H1 (cell line): ENCODE measurements around the gene TNS3. TPM values are rescaled to one million over a fixed set of nuclear protein-coding genes. Genes with fewer than 3 reads are reported as not detected.

Source experiments
- CTCF ChIA-PET: fragments of 300-600 bp; sonication (Branson Sonifier 250); formaldehyde crosslinking; loops from one replicate; lab custom pipeline; 2021; ENCODE audit not compliant: partially characterized antibody; lab: Charles Lee
- POLR2A ChIA-PET: fragments of 300-600 bp; sonication (Branson Sonifier 250); formaldehyde crosslinking; loops from one replicate; lab custom pipeline; 2021; ENCODE audit warnings: inconsistent platforms; ENCODE audit not compliant: partially characterized antibody; lab: Charles Lee
- DNase-seq, 2 experiments: peaks; one replicate each; pipeline versions ENCODE4 v3.0.0 to v3.0.0-alpha.2; 2010 to 2022; ENCODE audit warnings: low spot score in 2 of 2, low read depth in 1 of 2, mixed read lengths in 1 of 2
- FAIRE-seq: peaks from 2 replicates; lab custom pipeline; 2011; peaks lifted over from hg19 to GRCh38; lab: Jason Lieb, UNC
- H2AFZ ChIP-seq: 2 replicates; pipeline ENCODE4 v1.8.1; 2012; ENCODE audit warnings: low read length, inconsistent platforms
- H2AK5ac ChIP-seq: 2 replicates; pipeline ENCODE4 v1.6.1; 2013; ENCODE audit warnings: low read depth, low read length
- H2BK120ac ChIP-seq: replicated peaks from 2 replicates; pipeline ENCODE3; 2013; ENCODE audit warnings: low read depth, low read length, inconsistent platforms
- H2BK12ac ChIP-seq: 2 replicates; pipeline ENCODE4 v1.6.1; 2013; ENCODE audit warnings: low read depth, low read length
- H2BK15ac ChIP-seq: 2 replicates; pipeline ENCODE4 v1.6.1; 2013; ENCODE audit warnings: low read length
- H2BK20ac ChIP-seq: 2 replicates; pipeline ENCODE4 v1.6.1; 2013; ENCODE audit warnings: low read length
- H2BK5ac ChIP-seq: 2 replicates; pipeline ENCODE4 v1.6.1; 2013; ENCODE audit warnings: low read depth, low read length
- H3K14ac ChIP-seq: 2 replicates; pipeline ENCODE4 v1.6.1; 2013; ENCODE audit warnings: inconsistent platforms; ENCODE audit not compliant: insufficient read length
- H3K18ac ChIP-seq: 2 replicates; pipeline ENCODE4 v1.6.1; 2013; ENCODE audit warnings: low read length; ENCODE audit errors: extremely low read depth
- H3K23ac ChIP-seq: 2 replicates; pipeline ENCODE4 v1.6.1; 2013; ENCODE audit warnings: inconsistent platforms; ENCODE audit not compliant: insufficient read length
- H3K23me2 ChIP-seq: 2 replicates; pipeline ENCODE4 v1.6.1; 2013; ENCODE audit warnings: low read depth, low read length
- H3K27ac ChIP-seq: 2 replicates; pipeline ENCODE4 v1.6.1; 2011; ENCODE audit warnings: low read depth, low read length, inconsistent platforms
- H3K27me3 ChIP-seq, 4 experiments: replicated peaks in 1 of 4; 1 replicate in 1 of 4; 2 replicates in 3 of 4; pipeline versions ENCODE4 v1.6.1 to v1.8.1; 2011 to 2013; ENCODE audit warnings: low read length in 3 of 4, mild to moderate bottlenecking in 3 of 4, inconsistent platforms in 2 of 4, mixed read lengths in 2 of 4, moderate library complexity in 1 of 4; ENCODE audit not compliant: control insufficient read depth in 3 of 4, insufficient read depth in 3 of 4; ENCODE audit errors: extremely low read depth in 1 of 4
- H3K36me3 ChIP-seq, 4 experiments: 2 replicates each; pipeline versions ENCODE4 v1.6.1 to v1.8.1; 2011 to 2013; ENCODE audit warnings: mild to moderate bottlenecking in 4 of 4, low read length in 3 of 4, moderate library complexity in 2 of 4, control low read depth in 1 of 4, inconsistent platforms in 1 of 4; ENCODE audit not compliant: insufficient read depth in 4 of 4, control insufficient read depth in 2 of 4
- H3K4ac ChIP-seq: replicated peaks from 2 replicates; pipeline ENCODE3; 2013; ENCODE audit warnings: low read length, low read depth, mixed read lengths, inconsistent platforms; ENCODE audit not compliant: insufficient read length
- H3K4me1 ChIP-seq, 4 experiments: replicated peaks in 1 of 4; 1 replicate in 1 of 4; 2 replicates in 3 of 4; pipeline versions ENCODE4 v1.6.1 to v1.8.1; 2011 to 2013; ENCODE audit warnings: low read length in 3 of 4, inconsistent platforms in 2 of 4, mixed read lengths in 1 of 4; ENCODE audit not compliant: insufficient read depth in 4 of 4, control insufficient read depth in 3 of 4
- H3K4me2 ChIP-seq, 2 experiments: 2 replicates each; pipeline versions ENCODE4 v1.6.1 to v1.8.1; 2011 to 2013; ENCODE audit warnings: low read depth in 2 of 2, low read length in 2 of 2, control low read depth in 1 of 2, inconsistent platforms in 1 of 2, mild to moderate bottlenecking in 1 of 2; ENCODE audit not compliant: insufficient read depth in 1 of 2
- H3K4me3 ChIP-seq, 4 experiments: fragments of 200-600, 300-600 bp in 1 of 4; sonication (generic), shearing (Covaris generic), sonication (Bioruptor Twin) in 1 of 4; 2 replicates each; pipeline versions ENCODE4 v1.5.1 to v1.8.1; 2011 to 2016; ENCODE audit warnings: low read length in 4 of 4, low read depth in 3 of 4, control low read depth in 2 of 4, inconsistent platforms in 2 of 4, mild to moderate bottlenecking in 2 of 4, mixed read lengths in 1 of 4, moderate library complexity in 1 of 4; ENCODE audit not compliant: insufficient read depth in 2 of 4; ENCODE audit errors: extremely low read depth in 1 of 4
- H3K56ac ChIP-seq: replicated peaks from 2 replicates; pipeline ENCODE3; 2013; ENCODE audit warnings: low read depth, mild to moderate bottlenecking, mixed read lengths, low read length, inconsistent platforms; ENCODE audit not compliant: insufficient read length
- H3K79me1 ChIP-seq: 2 replicates; pipeline ENCODE4 v1.6.1; 2013; ENCODE audit warnings: low read depth, low read length, control low read depth
- H3K79me2 ChIP-seq, 2 experiments: 2 replicates each; pipeline versions ENCODE4 v1.6.1 to v1.8.1; 2012 to 2013; ENCODE audit warnings: low read length in 2 of 2, mild to moderate bottlenecking in 2 of 2, inconsistent platforms in 1 of 2; ENCODE audit not compliant: insufficient read depth in 2 of 2, control insufficient read depth in 1 of 2
- H3K9ac ChIP-seq, 4 experiments: replicated peaks in 1 of 4; 1 replicate in 1 of 4; 2 replicates in 3 of 4; pipeline versions ENCODE4 v1.6.1 to v1.8.1; 2011 to 2013; ENCODE audit warnings: low read depth in 3 of 4, low read length in 3 of 4, control low read depth in 2 of 4, mild to moderate bottlenecking in 2 of 4, moderate library complexity in 2 of 4, inconsistent platforms in 1 of 4; ENCODE audit errors: extremely low read depth in 1 of 4
- H3K9me3 ChIP-seq, 2 experiments: 2 replicates each; pipeline versions ENCODE4 v1.6.1 to v1.8.1; 2012 to 2013; ENCODE audit warnings: mild to moderate bottlenecking in 2 of 2, moderate library complexity in 2 of 2, control low read depth in 1 of 2, inconsistent platforms in 1 of 2, low read depth in 1 of 2, low read length in 1 of 2, mixed read lengths in 1 of 2; ENCODE audit not compliant: insufficient read depth in 2 of 2
- H4K20me1 ChIP-seq, 2 experiments: replicated peaks in 1 of 2; 2 replicates each; pipeline versions ENCODE3 to v1.8.1; 2011 to 2013; ENCODE audit warnings: inconsistent platforms in 2 of 2, low read length in 2 of 2, mild to moderate bottlenecking in 1 of 2; ENCODE audit not compliant: insufficient read depth in 2 of 2, control insufficient read depth in 1 of 2
- H4K5ac ChIP-seq: 2 replicates; pipeline ENCODE4 v1.6.1; 2013; ENCODE audit warnings: low read length, low read depth, mixed read lengths, inconsistent platforms; ENCODE audit not compliant: insufficient read length
- H4K8ac ChIP-seq: 2 replicates; pipeline ENCODE4 v1.8.0; 2013; ENCODE audit warnings: mild to moderate bottlenecking, moderate library complexity, low read length, inconsistent platforms; ENCODE audit not compliant: insufficient read depth; ENCODE audit errors: extremely low read depth
- H4K91ac ChIP-seq: replicated peaks from 2 replicates; pipeline ENCODE3; 2013; ENCODE audit warnings: low read length, mixed read lengths, inconsistent platforms; ENCODE audit not compliant: insufficient read length
- CBX8 ChIP-seq: fragments of 300-800, 300-1000 bp; sonication (generic); IDR thresholded peaks from 2 replicates; pipeline ENCODE4 v1.7.1; 2016; ENCODE audit warnings: low read depth, low read length, borderline replicate concordance
- EP300 ChIP-seq, 2 experiments: IDR thresholded peaks; 1 replicate in 1 of 2; 2 replicates in 1 of 2; pipeline ENCODE4 v1.6.1; 2011 to 2012; ENCODE audit warnings: low read depth in 2 of 2, low read length in 2 of 2, mild to moderate bottlenecking in 2 of 2, borderline replicate concordance in 1 of 2, inconsistent platforms in 1 of 2, moderate library complexity in 1 of 2
- HDAC2 ChIP-seq, 2 experiments: fragments of 300-600 bp in 1 of 2; sonication (generic) in 1 of 2; IDR thresholded peaks; 2 replicates each; pipeline ENCODE4 v1.6.1; 2011 to 2012; ENCODE audit warnings: low read depth in 2 of 2, low read length in 2 of 2, mild to moderate bottlenecking in 2 of 2, moderate library complexity in 2 of 2, borderline replicate concordance in 1 of 2, inconsistent platforms in 1 of 2
- KDM5A ChIP-seq: fragments of 200-600 bp; IDR thresholded peaks from 2 replicates; pipeline ENCODE4 v1.7.1; 2012; ENCODE audit warnings: mild to moderate bottlenecking, low read length, inconsistent platforms, mixed read lengths
- SIN3A ChIP-seq, 2 experiments: IDR thresholded peaks in 1 of 2; conservative IDR thresholded peaks in 1 of 2; 2 replicates each; pipeline ENCODE4 v1.6.1; 2011 to 2012; ENCODE audit warnings: low read length in 2 of 2, improper control_type of control experiment in 1 of 2, low read depth in 1 of 2, mild to moderate bottlenecking in 1 of 2
- WGBS, 2 experiments: shearing (Covaris generic) in 1 of 2; methylation state at CpG; one replicate each; pipeline versions ENCODE4 v1.1.6 to v1.1.7; 2013 to 2015; ENCODE audit warnings: low lambda C conversion rate in 2 of 2, mixed read lengths in 2 of 2, inconsistent platforms in 1 of 2, low coverage in 1 of 2, missing lambda C conversion rate in 1 of 2; ENCODE audit not compliant: insufficient replicate concordance in 2 of 2, insufficient coverage in 1 of 2, insufficient read length in 1 of 2; ENCODE audit errors: extremely low coverage in 1 of 2, missing lambda C conversion rate in 1 of 2; 5-methylcytosine and 5-hydroxymethylcytosine counted together
- polyA plus RNA-seq, 7 experiments: library from polyadenylated mRNA; depleted of rRNA in 3 of 7; stranded (reverse) in 5 of 7; unstranded in 2 of 7; fragments of >200 nt in 5 of 7; fragments of 200-250 nt in 2 of 7; gene quantifications; 1 replicate in 5 of 7; 2 replicates in 1 of 7; 4 replicates in 1 of 7; pipeline versions ENCODE4 v1.2.1 to v1.2.3, GENCODE V29; 2011 to 2013; ENCODE audit warnings: missing spikeins in 2 of 7, mixed read lengths in 2 of 7
- total RNA-seq: library from RNA; stranded (reverse); fragmentation: NEBNext Ultra II Directional; extraction: Animal tissue kit (Norgen Biotek cat#: 25700); gene quantifications from 2 replicates; pipeline ENCODE4 v1.2.1, GENCODE V29; 2021

Gene TNS3
- total and polyA plus RNA-seq, 2 of the 8 experiments (the other 6 are each of a cell fraction or from before 2014, with no cell fraction given) = 11.9 to 24.2 TPM

- no peak overlapping the region for H3K23ac ChIP-seq
- H3K9ac ChIP-seq = no peak overlapping the region
- no peaks in the 10 kb centered on the region; a peak in 1 of 4 replicates for H3K79me2 ChIP-seq
- H2AK5ac ChIP-seq = no peak overlapping the region
- H3K23me2 ChIP-seq = no peaks in the 10 kb centered on the region
- WGBS, 2 experiments = 89% methylated on average over 5 of the region's 5 CpGs; no CpG with 5 or more reads in 1 of the 2 experiments
- H3K27me3 ChIP-seq = no peaks in the 10 kb centered on the region
- FAIRE-seq (no peak), DNase-seq (no peak)
- H3K4me1 ChIP-seq = peaks cover 0 to 19% (median 7%) of the 10 kb centered on the region in 4 experiments; a peak in 6 of 7 replicates
- no peaks in the 10 kb centered on the region; the same call in none of the 2 replicates for H3K79me1 ChIP-seq
- H4K91ac ChIP-seq = no peak overlapping the region
- H4K20me1 ChIP-seq = peaks cover 0 to 6% of the 10 kb centered on the region in 2 experiments
- H2BK5ac ChIP-seq = no peak overlapping the region
- POLR2A ChIA-PET = interaction anchor here (1.3 kb wide), 1 partner anchor 23 kb away, joined by 3 read pairs; no protein-coding TSS in a partner anchor
- peak overlapping the region; percentile 7; the same call in 1 of the 2 replicates for H4K8ac ChIP-seq
- H3K9me3 ChIP-seq = no peaks in the 10 kb centered on the region; a peak in 1 of 4 replicates
- CTCF ChIA-PET = interaction anchor here (0.6 to 2.3 kb wide), 6 partner anchors 10 to 238 kb away, joined by 3 to 7 read pairs (median 4); no protein-coding TSS in a partner anchor
- no peak overlapping the region for H3K18ac ChIP-seq
- H3K36me3 ChIP-seq = no peaks in the 10 kb centered on the region; a peak in 1 of 8 replicates
- no peak overlapping the region for H2BK20ac ChIP-seq
- H4K5ac ChIP-seq = no peak overlapping the region
- no peak overlapping the region for H3K27ac ChIP-seq
- no peak overlapping the region for H2BK15ac ChIP-seq
- no peak overlapping the region for H3K56ac ChIP-seq
- H2BK12ac ChIP-seq = no peak overlapping the region; the same call in 1 of the 2 replicates
- H2AFZ ChIP-seq = no peak overlapping the region
- H3K4me3 ChIP-seq = no peak overlapping the region
- no peak overlapping the region for H3K14ac ChIP-seq
- H3K4me2 ChIP-seq = no peak overlapping the region
- no peak overlapping the region for H3K4ac ChIP-seq
- no peak overlapping the region for H2BK120ac ChIP-seq
- no peak for TF ChIP-seq KDM5A
- no peak for TF ChIP-seq HDAC2 (IDR thresholded peaks at IDR 0.05; ENCODE audit: borderline replicate concordance in 1 of 2, low read depth in 2 of 2, low read length in 2 of 2)
- TF ChIP-seq EP300 (IDR thresholded peaks at IDR 0.05; ENCODE audit: borderline replicate concordance in 1 of 2, low read depth in 2 of 2, low read length in 2 of 2) = no peak
- no peak for TF ChIP-seq CBX8
- no peak for TF ChIP-seq SIN3A (conservative IDR thresholded peaks at IDR 0.05 in 1 of 2, IDR thresholded peaks at IDR 0.05 in 1 of 2; ENCODE audit: low read depth in 1 of 2, low read length in 2 of 2)
These were observed 123.9 kb downstream of the TNS3 start for GRCh38 chr7:47458057-47458456.
